SH-SY5Y (cell line): ENCODE measurements around the gene MELTF.

Experiments used
- GATA2 ChIP-seq: IDR thresholded peaks from 2 replicates; pipeline ENCODE4 v1.6.1; 2011; ENCODE audit warnings: mild to moderate bottlenecking, low read depth, low read length
- GATA3 ChIP-seq: IDR thresholded peaks from 2 replicates; pipeline ENCODE4 v1.6.1; 2011; ENCODE audit warnings: low read depth, mild to moderate bottlenecking, low read length, moderate library complexity

GRCh38 chr3:197001972-197002700 is 27.5 kb downstream of the MELTF start:
- TF ChIP-seq GATA2 (no peak), GATA3 (no peak)
